ENCODE data around the gene DEFB132. TPM values are rescaled to one million over a fixed set of nuclear protein-coding genes. Genes with fewer than 3 reads are reported as not detected.

Gene DEFB132
- total and polyA plus RNA-seq, 2 of the 13 experiments (the other 11 are each of a cell fraction or from before 2014, with no cell fraction given) = not detected

DNA sequence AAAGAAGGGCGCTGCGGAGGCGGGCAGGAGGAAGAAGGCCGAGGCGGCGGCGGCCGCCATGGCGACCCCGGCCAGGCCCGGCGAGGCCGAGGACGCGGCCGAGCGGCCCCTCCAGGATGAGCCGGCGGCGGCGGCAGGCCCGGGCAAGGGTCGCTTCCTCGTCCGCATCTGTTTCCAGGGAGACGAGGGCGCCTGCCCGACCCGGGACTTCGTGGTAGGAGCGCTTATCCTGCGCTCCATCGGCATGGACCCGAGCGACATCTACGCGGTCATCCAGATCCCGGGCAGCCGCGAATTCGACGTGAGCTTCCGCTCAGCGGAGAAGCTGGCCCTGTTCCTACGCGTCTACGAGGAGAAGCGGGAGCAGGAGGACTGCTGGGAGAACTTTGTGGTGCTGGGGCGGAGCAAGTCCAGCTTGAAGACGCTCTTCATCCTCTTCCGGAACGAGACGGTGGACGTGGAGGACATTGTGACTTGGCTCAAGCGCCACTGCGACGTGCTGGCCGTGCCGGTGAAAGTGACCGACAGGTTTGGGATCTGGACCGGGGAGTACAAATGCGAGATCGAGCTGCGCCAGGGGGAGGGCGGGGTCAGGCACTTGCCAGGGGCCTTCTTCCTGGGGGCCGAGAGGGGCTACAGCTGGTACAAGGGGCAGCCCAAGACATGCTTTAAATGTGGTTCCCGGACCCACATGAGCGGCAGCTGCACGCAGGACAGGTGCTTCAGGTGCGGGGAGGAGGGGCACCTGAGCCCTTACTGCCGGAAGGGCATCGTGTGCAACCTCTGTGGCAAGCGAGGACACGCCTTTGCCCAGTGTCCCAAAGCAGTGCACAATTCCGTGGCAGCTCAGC lies 40.6 kb downstream of the DEFB132 start (continued):
- 0 out of 2 replicates have a peak, but pooled peaks have one; percentile 31 for TF ChIP-seq NFYC (CRISPR knock-in tag; IDR thresholded peaks at IDR 0.05)
- no peak for TF ChIP-seq ZIK1 (CRISPR knock-in tag; IDR thresholded peaks at IDR 0.05; ENCODE audit: borderline replicate concordance, low read depth)
- TF ChIP-seq SP140L (CRISPR knock-in tag; IDR thresholded peaks at IDR 0.05; ENCODE audit: borderline replicate concordance) = no peak; the same call in 1 of the 2 replicates
- TF ChIP-seq ZNF562 (CRISPR knock-in tag; IDR thresholded peaks at IDR 0.05; ENCODE audit: borderline replicate concordance) = no peak
- TF ChIP-seq, protein P1, sequence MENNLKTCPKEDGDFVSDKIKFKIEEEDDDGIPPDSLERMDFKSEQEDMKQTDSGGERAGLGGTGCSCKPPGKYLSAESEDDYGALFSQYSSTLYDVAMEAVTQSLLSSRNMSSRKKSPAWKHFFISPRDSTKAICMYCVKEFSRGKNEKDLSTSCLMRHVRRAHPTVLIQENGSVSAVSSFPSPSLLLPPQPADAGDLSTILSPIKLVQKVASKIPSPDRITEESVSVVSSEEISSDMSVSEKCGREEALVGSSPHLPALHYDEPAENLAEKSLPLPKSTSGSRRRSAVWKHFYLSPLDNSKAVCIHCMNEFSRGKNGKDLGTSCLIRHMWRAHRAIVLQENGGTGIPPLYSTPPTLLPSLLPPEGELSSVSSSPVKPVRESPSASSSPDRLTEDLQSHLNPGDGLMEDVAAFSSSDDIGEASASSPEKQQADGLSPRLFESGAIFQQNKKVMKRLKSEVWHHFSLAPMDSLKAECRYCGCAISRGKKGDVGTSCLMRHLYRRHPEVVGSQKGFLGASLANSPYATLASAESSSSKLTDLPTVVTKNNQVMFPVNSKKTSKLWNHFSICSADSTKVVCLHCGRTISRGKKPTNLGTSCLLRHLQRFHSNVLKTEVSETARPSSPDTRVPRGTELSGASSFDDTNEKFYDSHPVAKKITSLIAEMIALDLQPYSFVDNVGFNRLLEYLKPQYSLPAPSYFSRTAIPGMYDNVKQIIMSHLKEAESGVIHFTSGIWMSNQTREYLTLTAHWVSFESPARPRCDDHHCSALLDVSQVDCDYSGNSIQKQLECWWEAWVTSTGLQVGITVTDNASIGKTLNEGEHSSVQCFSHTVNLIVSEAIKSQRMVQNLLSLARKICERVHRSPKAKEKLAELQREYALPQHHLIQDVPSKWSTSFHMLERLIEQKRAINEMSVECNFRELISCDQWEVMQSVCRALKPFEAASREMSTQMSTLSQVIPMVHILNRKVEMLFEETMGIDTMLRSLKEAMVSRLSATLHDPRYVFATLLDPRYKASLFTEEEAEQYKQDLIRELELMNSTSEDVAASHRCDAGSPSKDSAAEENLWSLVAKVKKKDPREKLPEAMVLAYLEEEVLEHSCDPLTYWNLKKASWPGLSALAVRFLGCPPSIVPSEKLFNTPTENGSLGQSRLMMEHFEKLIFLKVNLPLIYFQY (CRISPR knock-in tag; IDR thresholded peaks at IDR 0.05; ENCODE audit: borderline replicate concordance) = peak; percentile 12; the same call in 1 of the 2 replicates
- TF ChIP-seq HOXA5 (CRISPR knock-in tag; IDR thresholded peaks at IDR 0.05) = no peak
- peak; percentile 75 for TF ChIP-seq GABPB1 (CRISPR knock-in tag; IDR thresholded peaks at IDR 0.05)
- peak; percentile 68 for TF ChIP-seq ARNTL (CRISPR knock-in tag; IDR thresholded peaks at IDR 0.05)
- peak; percentile 63; the same call in 1 of the 2 replicates for TF ChIP-seq ZMYM4 (CRISPR knock-in tag; IDR thresholded peaks at IDR 0.05)
- no peak for TF ChIP-seq ZNF703 (CRISPR knock-in tag; IDR thresholded peaks at IDR 0.05; ENCODE audit: borderline replicate concordance)
- peak; percentile 80; the same call in 1 of the 2 replicates for TF ChIP-seq ZNF720 (CRISPR knock-in tag; IDR thresholded peaks at IDR 0.05)
- TF ChIP-seq LCORL (IDR thresholded peaks at IDR 0.05) = no peak
- 0 out of 2 replicates have a peak, but pooled peaks have one; percentile 33 for TF ChIP-seq LCORL (CRISPR knock-in tag; IDR thresholded peaks at IDR 0.05)
- peak; percentile 89 for TF ChIP-seq HNRNPL (IDR thresholded peaks at IDR 0.05; ENCODE audit: low read depth, low read length)
- TF ChIP-seq BCL6 (CRISPR knock-in tag; IDR thresholded peaks at IDR 0.05) = peak; percentile 52; the same call in 1 of the 2 replicates
- no peak for TF ChIP-seq ZNF674 (CRISPR knock-in tag; IDR thresholded peaks at IDR 0.05; ENCODE audit: low read depth)
- no peak for TF ChIP-seq ZBTB8A (CRISPR knock-in tag; IDR thresholded peaks at IDR 0.05; ENCODE audit: borderline replicate concordance, low read depth)
- TF ChIP-seq TBX2 (CRISPR knock-in tag; IDR thresholded peaks at IDR 0.05; ENCODE audit: borderline replicate concordance) = peak; percentile 75
- no peak; the same call in 1 of the 2 replicates for TF ChIP-seq ZNF546 (CRISPR knock-in tag; conservative IDR thresholded peaks at IDR 0.05)
- TF ChIP-seq ARNT (IDR thresholded peaks at IDR 0.05) = no peak
- TF ChIP-seq ZNF34 (CRISPR knock-in tag; IDR thresholded peaks at IDR 0.05; ENCODE audit: borderline replicate concordance) = peak; percentile 24; the same call in 1 of the 2 replicates
- TF ChIP-seq ZNF614 (CRISPR knock-in tag; IDR thresholded peaks at IDR 0.05; ENCODE audit: borderline replicate concordance) = no peak
- TF ChIP-seq ZNF557 (CRISPR knock-in tag; IDR thresholded peaks at IDR 0.05) = no peak; the same call in 1 of the 2 replicates
- TF ChIP-seq, protein P2, sequence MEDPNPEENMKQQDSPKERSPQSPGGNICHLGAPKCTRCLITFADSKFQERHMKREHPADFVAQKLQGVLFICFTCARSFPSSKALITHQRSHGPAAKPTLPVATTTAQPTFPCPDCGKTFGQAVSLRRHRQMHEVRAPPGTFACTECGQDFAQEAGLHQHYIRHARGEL (CRISPR knock-in tag; IDR thresholded peaks at IDR 0.05) = peak; percentile 94
- TF ChIP-seq SIN3A (IDR thresholded peaks at IDR 0.05; ENCODE audit: borderline replicate concordance, low read depth, low read length) = no peak

Measured in HepG2 (cell line).